Endothelial cell of umbilical vein (primary cell): ENCODE data around the gene MCM5.
A peak's percentile ranks its signal among the peaks of the same experiment; 100 is the strongest.

Experiments
- CTCF ChIP-seq, 2 donors: IDR thresholded peaks; 1 replicate in 1 of 2; 2 replicates in 1 of 2; pipeline ENCODE4 v1.5.1; 2011; ENCODE audit warnings: low read length in 2 of 2, mild to moderate bottlenecking in 2 of 2, moderate library complexity in 2 of 2, control low read depth in 1 of 2, inconsistent platforms in 1 of 2, low read depth in 1 of 2; ENCODE audit not compliant: insufficient read depth in 1 of 2; ENCODE audit errors: extremely low read depth in 1 of 2
- EZH2 ChIP-seq: IDR thresholded peaks from 2 replicates; pipeline ENCODE4 v1.6.1; 2012; ENCODE audit warnings: borderline replicate concordance, low read depth, mild to moderate bottlenecking, moderate library complexity, low read length, inconsistent platforms; ENCODE audit not compliant: severe bottlenecking
- POLR2A ChIP-seq: IDR thresholded peaks from 2 replicates; pipeline ENCODE4 v1.6.1; 2012; ENCODE audit warnings: low read depth, mild to moderate bottlenecking, control low read depth, low read length
- POLR2AphosphoS5 ChIP-seq: IDR thresholded peaks from 2 replicates; pipeline ENCODE4 v1.6.1; 2012; ENCODE audit warnings: low read depth, mild to moderate bottlenecking, control low read depth, low read length, moderate library complexity; ENCODE audit not compliant: insufficient read depth

GRCh38 chr22:35454416-35455054 is 54.6 kb downstream of the MCM5 start:
- TF ChIP-seq CTCF (IDR thresholded peaks at IDR 0.05; ENCODE audit: extremely low read depth in 1 of 2, insufficient read depth in 1 of 2, low read depth in 1 of 2, low read length in 2 of 2) (peak in 1 of 2 donors; percentile 5), POLR2AphosphoS5 (no peak), POLR2A (no peak), EZH2 (no peak)
